Fibroblast of lung (primary cell): ENCODE measurements around the gene ESRP2.

Source experiments
- EZH2 ChIP-seq: IDR thresholded peaks from 2 replicates; pipeline ENCODE4 v1.5.1; 2012; ENCODE audit warnings: low read length, control low read depth, mild to moderate bottlenecking; ENCODE audit errors: missing control alignments
- TF ChIP-seq, protein P1 (sequence below), 2 donors: IDR thresholded peaks in 1 of 2; conservative IDR thresholded peaks in 1 of 2; 1 replicate in 1 of 2; 2 replicates in 1 of 2; pipeline ENCODE4 v1.5.1; 2011 to 2012; ENCODE audit warnings: low read length in 2 of 2, control low read depth in 1 of 2, inconsistent platforms in 1 of 2, low read depth in 1 of 2, mild to moderate bottlenecking in 1 of 2

DNA sequence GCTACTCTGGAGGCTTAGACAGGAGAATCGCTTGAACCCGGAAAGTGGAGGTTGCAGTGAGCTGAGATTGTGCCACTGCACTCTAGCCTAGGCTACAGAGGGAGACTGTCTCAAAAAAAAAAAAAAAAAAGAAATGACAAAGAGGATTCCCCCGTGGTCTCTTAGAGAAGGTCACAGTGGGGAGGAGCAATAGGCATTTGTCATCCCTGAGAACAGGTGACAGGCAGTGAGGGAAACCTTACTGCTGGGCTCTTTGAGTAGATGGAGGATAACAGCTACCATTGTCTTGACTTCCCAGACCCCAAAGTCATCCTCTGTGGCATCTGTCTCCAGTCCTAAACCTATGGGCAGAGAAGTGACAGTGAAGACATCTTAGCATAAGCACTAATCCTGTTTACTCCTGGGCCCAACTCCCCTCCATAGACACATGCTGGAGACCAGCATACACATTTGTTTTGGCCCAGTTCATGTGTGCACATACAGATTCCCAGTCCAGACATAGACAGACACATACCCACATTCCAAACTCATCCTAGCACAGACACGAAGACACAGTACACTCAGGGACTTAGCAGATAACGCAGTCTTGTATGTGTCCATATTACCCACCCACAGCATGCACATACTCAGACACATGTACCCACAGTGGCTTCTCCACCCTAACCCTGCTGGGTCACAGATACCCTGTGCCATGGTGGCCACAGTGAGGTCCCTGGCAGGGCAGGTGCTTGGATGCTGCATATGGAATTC lies 2.7 kb downstream of the ESRP2 start:
- TF ChIP-seq, protein P1, sequence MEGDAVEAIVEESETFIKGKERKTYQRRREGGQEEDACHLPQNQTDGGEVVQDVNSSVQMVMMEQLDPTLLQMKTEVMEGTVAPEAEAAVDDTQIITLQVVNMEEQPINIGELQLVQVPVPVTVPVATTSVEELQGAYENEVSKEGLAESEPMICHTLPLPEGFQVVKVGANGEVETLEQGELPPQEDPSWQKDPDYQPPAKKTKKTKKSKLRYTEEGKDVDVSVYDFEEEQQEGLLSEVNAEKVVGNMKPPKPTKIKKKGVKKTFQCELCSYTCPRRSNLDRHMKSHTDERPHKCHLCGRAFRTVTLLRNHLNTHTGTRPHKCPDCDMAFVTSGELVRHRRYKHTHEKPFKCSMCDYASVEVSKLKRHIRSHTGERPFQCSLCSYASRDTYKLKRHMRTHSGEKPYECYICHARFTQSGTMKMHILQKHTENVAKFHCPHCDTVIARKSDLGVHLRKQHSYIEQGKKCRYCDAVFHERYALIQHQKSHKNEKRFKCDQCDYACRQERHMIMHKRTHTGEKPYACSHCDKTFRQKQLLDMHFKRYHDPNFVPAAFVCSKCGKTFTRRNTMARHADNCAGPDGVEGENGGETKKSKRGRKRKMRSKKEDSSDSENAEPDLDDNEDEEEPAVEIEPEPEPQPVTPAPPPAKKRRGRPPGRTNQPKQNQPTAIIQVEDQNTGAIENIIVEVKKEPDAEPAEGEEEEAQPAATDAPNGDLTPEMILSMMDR (conservative IDR thresholded peaks at IDR 0.05 in 1 of 2, IDR thresholded peaks at IDR 0.05 in 1 of 2; ENCODE audit: low read depth in 1 of 2, low read length in 2 of 2), result no peak
- TF ChIP-seq EZH2, result no peak
